ENCODE measurements around the gene TXNDC8.
"Not testable (repeated sequence)": the region's sequence is repeated elsewhere in the genome, so short reads cannot be mapped to it uniquely, and the experiment has no call there.

TXNDC8 gene

GRCh38 chr9:110337727-110338126 is at the start of gene TXNDC8:
TXNDC8 (minus strand) TSS chr9:110337863.
- no peak for DNase-seq (ENCODE audit: low read depth in 1 of 2, low spot score in 1 of 2)

DNA sequence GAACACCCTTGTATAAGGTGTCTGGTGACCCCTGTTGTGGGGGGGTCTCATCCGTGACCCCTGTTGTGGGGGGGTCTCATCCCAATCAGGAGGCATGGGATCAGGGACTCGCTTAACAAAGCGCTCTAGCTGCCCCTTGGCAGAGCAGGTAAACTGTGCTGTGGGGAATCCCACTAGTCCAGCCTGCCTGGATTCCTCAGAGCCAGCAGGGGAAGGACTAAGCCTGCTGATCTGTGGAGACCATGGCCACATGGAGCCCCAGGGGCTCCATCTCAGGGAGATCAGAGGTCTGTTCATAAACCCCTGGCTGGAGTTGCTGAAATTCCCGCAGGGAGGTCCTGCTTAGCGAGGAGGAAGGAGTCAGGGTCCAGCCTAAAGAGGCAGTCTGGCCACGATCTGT is 45.8 kb upstream of the TXNDC8 start:
- DNase-seq (ENCODE audit: low read depth in 1 of 2, low spot score in 1 of 2): no peak

- DNase-seq (ENCODE audit: low read depth in 1 of 2, low spot score in 1 of 2): no peak
Observed at GRCh38 chr9:110382731-110383130, 45.1 kb upstream of the TXNDC8 start.

- no peak for DNase-seq (ENCODE audit: low read depth in 1 of 2, low spot score in 1 of 2)
Observed at GRCh38 chr9:110371411-110372007, 33.8 kb upstream of the TXNDC8 start.

GRCh38 chr9:110370315-110370714 is 32.7 kb upstream of the TXNDC8 start:
- no peak for DNase-seq (ENCODE audit: low read depth in 1 of 2, low spot score in 1 of 2)

DNA sequence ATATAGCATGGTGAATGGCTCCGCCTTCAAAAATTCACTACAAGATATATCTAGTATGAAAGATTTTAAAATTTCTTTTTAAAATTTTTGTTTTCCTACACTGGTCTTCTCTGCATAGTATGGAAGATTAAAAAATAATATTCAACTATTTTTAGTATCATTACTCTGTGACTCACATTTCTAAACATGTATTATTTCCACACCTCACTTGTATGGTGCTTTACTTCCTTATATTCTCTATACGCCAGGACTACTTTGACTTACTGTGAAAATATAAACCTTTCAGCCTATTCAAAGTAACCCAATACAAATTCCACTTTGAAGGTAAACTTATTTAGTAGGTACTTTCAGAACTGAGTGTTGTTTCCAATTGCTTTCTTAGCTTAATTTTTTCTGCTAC is 26.8 kb upstream of the TXNDC8 start:
- DNase-seq (ENCODE audit: low read depth in 1 of 2, low spot score in 1 of 2): no peak

GRCh38 chr9:110358992-110359391 is 21.3 kb upstream of the TXNDC8 start:
- DNase-seq (ENCODE audit: low read depth in 1 of 2, low spot score in 1 of 2): not testable (repeated sequence)

DNA sequence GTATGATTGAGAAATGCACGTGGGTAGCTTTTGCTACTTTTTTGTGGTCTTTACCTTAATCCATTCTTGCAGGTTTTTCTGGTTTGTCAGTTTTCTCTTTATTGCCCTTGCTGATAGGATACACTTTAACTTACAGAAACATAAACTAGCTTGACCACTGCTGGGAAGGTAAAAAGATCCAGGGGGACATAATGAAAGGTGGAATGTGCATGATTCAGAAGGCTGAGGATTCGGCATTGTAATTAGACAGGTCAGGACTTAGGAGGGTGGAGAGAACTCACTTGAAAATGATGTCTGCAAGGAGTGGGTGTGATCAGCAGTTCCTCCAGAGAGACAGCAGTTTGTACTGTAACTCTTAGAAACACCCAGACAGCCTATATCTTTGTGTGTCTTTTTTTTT is 19.8 kb upstream of the TXNDC8 start:
- DNase-seq (ENCODE audit: low read depth in 1 of 2, low spot score in 1 of 2): no peak

DNA sequence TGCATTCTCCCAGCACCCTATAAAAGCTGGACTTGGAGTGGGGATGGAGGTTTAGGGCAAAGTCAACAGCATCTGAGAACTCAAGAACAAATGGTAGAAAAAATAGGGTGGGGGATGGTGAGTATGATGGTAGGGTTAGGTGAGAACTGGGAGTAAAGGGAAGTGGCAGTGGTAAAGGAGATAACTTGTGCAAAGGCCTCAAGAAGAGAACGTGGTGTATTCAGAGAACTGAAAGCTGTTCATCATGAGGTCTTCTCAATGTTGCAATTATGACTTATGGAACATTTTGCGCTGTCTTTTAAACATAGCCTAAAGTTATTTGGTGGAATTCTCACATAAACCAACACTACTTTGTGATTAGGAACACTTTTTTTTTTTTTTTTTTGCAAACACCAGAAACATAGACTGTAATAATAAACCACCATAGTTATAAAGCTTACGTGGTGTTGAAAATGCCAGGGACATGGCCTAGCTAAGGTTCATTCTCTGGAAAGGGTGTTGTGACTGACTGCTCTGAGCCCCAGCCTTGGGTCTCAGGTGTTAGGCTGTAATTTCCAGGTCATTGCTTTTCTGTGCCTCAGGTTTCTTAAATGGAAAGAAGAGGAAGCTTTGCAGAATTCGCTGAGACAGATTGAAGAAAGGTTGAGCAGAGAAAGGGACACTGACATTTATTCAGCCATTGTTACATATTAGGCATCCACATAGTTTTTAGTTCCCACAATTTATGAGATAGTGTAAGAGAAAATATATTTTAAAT is 19.2 kb upstream of the TXNDC8 start:
- DNase-seq (ENCODE audit: low read depth in 1 of 2, low spot score in 1 of 2): no peak

- DNase-seq (ENCODE audit: low read depth in 1 of 2, low spot score in 1 of 2): no peak
Observed at GRCh38 chr9:110355911-110356310, 18.2 kb upstream of the TXNDC8 start.

DNA sequence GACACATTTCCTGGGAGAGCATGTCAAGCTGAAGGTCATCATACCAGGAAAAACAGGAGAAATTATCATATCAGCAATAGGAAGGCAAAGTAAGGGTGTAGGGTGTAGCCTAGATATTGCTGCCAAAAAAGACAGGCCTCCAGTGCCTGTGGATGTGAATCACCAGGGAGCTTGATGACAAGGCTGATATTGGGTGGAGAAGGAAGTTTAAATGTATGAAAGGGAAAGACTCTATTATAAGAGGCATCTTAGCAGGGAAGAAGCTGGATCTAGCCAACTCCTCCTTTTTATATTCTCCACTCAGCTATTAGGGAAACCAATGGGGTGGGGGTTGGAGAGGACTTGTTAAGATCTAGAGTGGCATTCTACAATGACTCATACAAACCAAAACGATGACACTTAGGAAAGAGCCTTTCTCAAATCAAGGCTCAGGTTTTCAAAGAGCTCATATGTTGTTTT is 13.4 kb upstream of the TXNDC8 start:
- DNase-seq (ENCODE audit: low read depth in 1 of 2, low spot score in 1 of 2): no peak

- DNase-seq (ENCODE audit: low read depth in 1 of 2, low spot score in 1 of 2): no peak
Observed at GRCh38 chr9:110346325-110346724, 8.7 kb upstream of the TXNDC8 start.

- no peak for DNase-seq (ENCODE audit: low read depth in 1 of 2, low spot score in 1 of 2)
Observed at GRCh38 chr9:110344821-110345220, 7.2 kb upstream of the TXNDC8 start.

DNA sequence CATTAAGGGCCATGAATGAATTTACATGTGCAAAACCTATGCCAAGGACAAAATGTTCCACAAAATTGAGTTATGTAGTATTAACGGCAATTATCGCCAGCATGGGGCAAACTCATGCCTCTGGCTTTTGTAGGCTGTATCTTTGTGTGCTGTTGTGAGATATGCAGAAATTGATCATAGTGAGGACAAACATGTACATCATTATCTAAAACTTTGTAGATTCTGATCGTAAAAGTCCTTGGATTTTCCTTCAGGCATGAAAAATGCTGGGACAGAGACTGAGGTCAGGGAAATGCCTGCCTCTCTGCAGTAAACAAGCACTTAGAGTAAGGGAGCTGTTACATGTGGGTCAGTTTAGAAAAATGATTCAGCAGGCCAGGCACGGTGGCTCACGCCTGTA is 5.9 kb upstream of the TXNDC8 start:
- no peak for DNase-seq (ENCODE audit: low read depth in 1 of 2, low spot score in 1 of 2)

DNA sequence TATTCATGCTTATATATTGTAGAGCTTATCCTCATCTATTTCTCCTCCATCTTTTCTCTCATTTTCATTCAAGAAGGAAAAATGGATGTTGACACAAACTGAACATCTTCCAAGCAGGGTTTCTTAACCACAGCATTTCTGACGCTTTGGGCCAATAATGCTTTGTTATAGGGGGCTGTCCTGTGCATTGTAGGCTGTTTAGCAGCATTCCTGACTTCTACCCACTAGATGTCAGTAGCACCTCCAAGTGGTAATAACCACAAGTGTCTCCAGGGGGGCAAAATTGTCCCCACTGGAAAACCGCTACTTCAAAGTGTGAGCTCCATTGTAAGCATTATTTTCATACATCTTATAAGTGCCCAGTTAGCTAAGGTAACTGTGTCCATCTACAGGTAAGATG is 2.6 kb upstream of the TXNDC8 start:
- no peak for DNase-seq (ENCODE audit: low read depth in 1 of 2, low spot score in 1 of 2)

DNA sequence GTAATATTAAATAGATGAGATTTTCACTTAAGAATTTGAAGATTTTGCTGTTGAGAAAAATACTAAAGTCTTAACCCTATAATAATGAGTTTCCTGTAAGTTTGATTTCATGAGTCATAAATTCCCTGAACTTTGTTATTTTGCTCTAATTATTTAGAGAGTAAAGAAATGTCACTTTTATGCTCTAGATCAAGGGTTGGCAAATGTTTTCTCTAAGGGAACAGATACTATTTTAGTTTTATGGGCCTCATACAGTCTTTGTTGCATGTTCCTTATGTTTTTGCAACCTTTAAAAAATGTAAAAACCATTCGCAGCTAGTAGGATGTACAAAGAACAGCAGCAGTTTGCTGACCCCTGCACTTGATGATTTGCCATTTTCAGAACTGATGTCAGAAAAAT is 480 bp upstream of the TXNDC8 start:
- DNase-seq (ENCODE audit: low read depth in 1 of 2, low spot score in 1 of 2): no peak

GRCh38 chr9:110336363-110336762 is 1.3 kb downstream of the TXNDC8 start:
- DNase-seq (ENCODE audit: low read depth in 1 of 2, low spot score in 1 of 2): no peak

- DNase-seq (ENCODE audit: low read depth in 1 of 2, low spot score in 1 of 2): no peak
Observed at GRCh38 chr9:110334871-110335270, 2.8 kb downstream of the TXNDC8 start.

DNA sequence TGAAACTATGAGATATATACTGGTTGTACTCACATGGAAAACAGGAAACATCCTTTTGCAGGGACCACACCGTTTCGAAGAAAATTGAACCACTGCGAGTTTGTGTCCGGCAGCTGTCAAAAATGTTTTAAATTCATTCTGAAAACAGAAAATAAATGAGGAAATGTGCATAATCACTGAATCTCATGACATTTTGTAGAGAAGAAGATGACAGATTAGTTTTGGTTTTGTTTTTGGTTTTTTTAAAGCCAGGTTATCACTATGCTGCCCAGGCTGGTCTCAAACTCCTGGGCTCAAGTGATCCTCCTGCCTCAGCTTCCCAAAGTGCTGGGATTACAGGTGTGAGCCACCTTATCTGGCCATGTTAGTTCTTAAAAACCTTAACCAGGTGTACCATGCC is 3.5 kb downstream of the TXNDC8 start:
- no peak for DNase-seq (ENCODE audit: low read depth in 1 of 2, low spot score in 1 of 2)

- no peak for DNase-seq (ENCODE audit: low read depth in 1 of 2, low spot score in 1 of 2)
Observed at GRCh38 chr9:110332766-110333165, 4.9 kb downstream of the TXNDC8 start.

- DNase-seq (ENCODE audit: low read depth in 1 of 2, low spot score in 1 of 2): no peak
Observed at GRCh38 chr9:110330484-110331105, 7.1 kb downstream of the TXNDC8 start.

DNA sequence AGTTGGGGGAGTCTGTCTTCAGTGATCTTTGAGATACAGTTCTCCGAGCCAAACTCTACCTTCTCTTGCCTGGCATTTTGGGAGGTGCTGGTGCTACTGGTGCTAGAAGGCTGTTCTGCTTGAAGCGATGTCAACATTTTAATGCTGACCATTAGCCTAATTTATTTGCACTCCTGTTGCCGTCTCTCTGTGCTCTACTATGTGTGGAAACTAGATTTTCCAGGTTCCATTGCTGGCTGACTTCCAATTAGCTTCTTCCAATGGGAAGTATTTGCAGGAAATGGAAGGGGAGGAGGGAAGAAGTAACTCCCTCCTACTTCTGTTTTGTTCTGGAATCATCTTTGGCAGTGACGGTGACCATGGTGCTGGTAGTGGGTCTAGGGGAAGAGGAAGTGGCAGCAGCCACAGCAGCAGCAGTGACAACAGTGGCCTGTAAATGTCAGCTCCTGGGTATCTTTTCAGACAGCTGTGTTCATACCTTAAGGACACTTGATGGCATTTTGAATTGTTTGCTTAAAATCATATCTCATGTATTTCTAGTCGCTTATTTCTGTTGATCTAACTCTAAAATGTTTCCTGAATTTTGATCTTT is 7.9 kb downstream of the TXNDC8 start:
- no peak for DNase-seq (ENCODE audit: low read depth in 1 of 2, low spot score in 1 of 2)

Data from activated CD4-positive, alpha-beta T cell treated with anti-CD3 and anti-CD28 coated beads, Interleukin-2, amount 50 U/mL, for 24 hours (primary cell).